DOHH2 (cell line): ENCODE measurements around the gene GNPTAB.
A peak's percentile ranks its signal among the peaks of the same experiment; 100 is the strongest.

Experiments
- H3F3A ChIP-seq: fragments of 200-600 bp; sonication (generic), shearing (Covaris generic); 2 replicates; pipeline ENCODE4 v1.6.0; 2016; ENCODE audit warnings: antibody characterized with exemption, mild to moderate bottlenecking; ENCODE audit not compliant: control insufficient read depth, insufficient read depth
- H3K27ac ChIP-seq: fragments of 200-600 bp; sonication (generic); 2 replicates; pipeline ENCODE4 v1.5.1; 2014; ENCODE audit warnings: low read depth, mild to moderate bottlenecking, low read length, moderate library complexity
- H3K27me3 ChIP-seq: fragments of 200-600 bp; sonication (generic); 2 replicates; pipeline ENCODE4 v1.6.1; 2014; ENCODE audit warnings: mild to moderate bottlenecking, low read length, mixed read lengths; ENCODE audit not compliant: control insufficient read depth
- H3K36me3 ChIP-seq: fragments of 200-600 bp; sonication (generic); 2 replicates; pipeline ENCODE4 v1.6.1; 2014; ENCODE audit warnings: mild to moderate bottlenecking, low read length, moderate library complexity, mixed read lengths; ENCODE audit not compliant: control insufficient read depth
- H3K4me1 ChIP-seq: fragments of 200-600 bp; sonication (generic); 2 replicates; pipeline ENCODE4 v1.6.1; 2014; ENCODE audit warnings: mild to moderate bottlenecking, low read length, mixed read lengths; ENCODE audit not compliant: control insufficient read depth
- H3K4me2 ChIP-seq: fragments of 200-600 bp; sonication (generic); 2 replicates; pipeline ENCODE4 v1.6.0; 2014; ENCODE audit warnings: mild to moderate bottlenecking, low read length, moderate library complexity
- H3K4me3 ChIP-seq: fragments of 200-600 bp; sonication (generic); 2 replicates; pipeline ENCODE4 v1.5.1; 2014; ENCODE audit warnings: mild to moderate bottlenecking, low read length, mixed read lengths
- H3K79me2 ChIP-seq: fragments of 200-600 bp; sonication (generic); 2 replicates; pipeline ENCODE4 v1.6.1; 2014; ENCODE audit warnings: mild to moderate bottlenecking, low read length, mixed read lengths; ENCODE audit not compliant: control insufficient read depth
- H3K9me2 ChIP-seq: fragments of 200-600 bp; sonication (generic); replicated peaks from 2 replicates; pipeline ENCODE4 v1.6.1; 2014; ENCODE audit warnings: mild to moderate bottlenecking, low read length, mixed read lengths; ENCODE audit not compliant: control insufficient read depth
- H3K9me3 ChIP-seq: fragments of 200-600 bp; sonication (generic); 2 replicates; pipeline ENCODE4 v1.6.1; 2014; ENCODE audit warnings: antibody characterized with exemption, low read length, mixed read lengths; ENCODE audit not compliant: control insufficient read depth, insufficient read depth
- H4K20me1 ChIP-seq: fragments of 200-600 bp; sonication (generic); 2 replicates; pipeline ENCODE4 v1.6.0; 2014; ENCODE audit warnings: low read depth, mild to moderate bottlenecking, antibody characterized with exemption, low read length, moderate library complexity; ENCODE audit not compliant: control insufficient read depth, insufficient read depth
- CTCF ChIP-seq: fragments of 200-600 bp; sonication (generic); IDR thresholded peaks from one replicate; pipeline ENCODE4 v1.5.1; 2014; ENCODE audit warnings: antibody characterized with exemption, mild to moderate bottlenecking, low read depth, low read length; ENCODE audit not compliant: poor library complexity, severe bottlenecking
- EZH2phosphoT487 ChIP-seq: fragments of 200-600 bp; sonication (generic); IDR thresholded peaks from 2 replicates; pipeline ENCODE4 v1.6.1; 2017; ENCODE audit warnings: borderline replicate concordance, mild to moderate bottlenecking, antibody characterized with exemption, low read length, moderate library complexity, mixed read lengths

Gene GNPTAB

GRCh38 chr12:101769865-101770264 lies 60.9 kb downstream of the GNPTAB start:
- Histone ChIP-seq H3K4me2 (no peak overlapping the region), H4K20me1 (no peaks in the 10 kb centered on the region), H3K36me3 (peaks cover 8% of the 10 kb centered on the region), H3K79me2 (no peaks in the 10 kb centered on the region), H3K4me1 (peaks cover 29% of the 10 kb centered on the region), H3F3A (peaks cover 12% of the 10 kb centered on the region), H3K9me3 (no peaks in the 10 kb centered on the region), H3K27me3 (no peaks in the 10 kb centered on the region), H3K4me3 (no peak overlapping the region), H3K9me2 (no peaks in the 10 kb centered on the region), H3K27ac (no peak overlapping the region)
- TF ChIP-seq CTCF: no peak
- no peak for TF ChIP-seq EZH2phosphoT487

- no peaks in the 10 kb centered on the region for H3K27me3 ChIP-seq
- H3K36me3 ChIP-seq: peaks cover 8% of the 10 kb centered on the region
- TF ChIP-seq CTCF: no peak
- TF ChIP-seq EZH2phosphoT487: no peak
- no peaks in the 10 kb centered on the region for H3K9me2 ChIP-seq
- no peak overlapping the region for H3K4me2 ChIP-seq
- H4K20me1 ChIP-seq: no peaks in the 10 kb centered on the region
- H3F3A ChIP-seq: peaks cover 12% of the 10 kb centered on the region
- no peak overlapping the region for H3K27ac ChIP-seq
- no peaks in the 10 kb centered on the region for H3K79me2 ChIP-seq
- H3K4me3 ChIP-seq: no peak overlapping the region
- H3K9me3 ChIP-seq: no peaks in the 10 kb centered on the region
- H3K4me1 ChIP-seq: peaks cover 29% of the 10 kb centered on the region
Observed at GRCh38 chr12:101768781-101769180, 62.0 kb downstream of the GNPTAB start.

- H3K9me2 ChIP-seq: no peaks in the 10 kb centered on the region
- no peak overlapping the region for H3K4me3 ChIP-seq
- peaks cover 18% of the 10 kb centered on the region for H3K4me1 ChIP-seq
- no peaks in the 10 kb centered on the region for H3K27me3 ChIP-seq
- no peaks in the 10 kb centered on the region for H4K20me1 ChIP-seq
- peaks cover 8% of the 10 kb centered on the region for H3K36me3 ChIP-seq
- H3K4me2 ChIP-seq: no peak overlapping the region
- TF ChIP-seq EZH2phosphoT487 (no peak), CTCF (peak; percentile 28)
- H3F3A ChIP-seq: peaks cover 9% of the 10 kb centered on the region
- no peaks in the 10 kb centered on the region for H3K9me3 ChIP-seq
- no peak overlapping the region for H3K27ac ChIP-seq
- no peaks in the 10 kb centered on the region for H3K79me2 ChIP-seq
Observed at GRCh38 chr12:101767537-101767936, 63.2 kb downstream of the GNPTAB start.
